OCI-LY1 (cell line): ENCODE measurements around the gene PTPRM.

Experiments
- H2AFZ ChIP-seq: fragments of 200-600 bp; sonication (generic), shearing (Covaris generic); 2 replicates; pipeline ENCODE4 v1.6.0; 2014; ENCODE audit warnings: antibody characterized with exemption, mild to moderate bottlenecking, low read length
- H3F3A ChIP-seq: fragments of 200-600 bp; sonication (generic), shearing (Covaris generic); 2 replicates; pipeline ENCODE4 v1.6.0; 2014; ENCODE audit warnings: mild to moderate bottlenecking, antibody characterized with exemption, low read length, moderate library complexity; ENCODE audit not compliant: insufficient read depth
- H3K27ac ChIP-seq: fragments of 200-600 bp; sonication (generic); 2 replicates; pipeline ENCODE4 v1.5.1; 2014; ENCODE audit warnings: low read length, mixed run types, mild to moderate bottlenecking, low read depth; ENCODE audit not compliant: poor library complexity, severe bottlenecking
- H3K27me3 ChIP-seq: fragments of 200-600 bp; sonication (generic); 2 replicates; pipeline ENCODE4 v1.6.0; 2014; ENCODE audit warnings: antibody characterized with exemption, mild to moderate bottlenecking, low read length, moderate library complexity; ENCODE audit not compliant: insufficient read depth
- H3K36me3 ChIP-seq: fragments of 200-600 bp; sonication (generic); 2 replicates; pipeline ENCODE4 v1.6.1; 2014; ENCODE audit warnings: mild to moderate bottlenecking, antibody characterized with exemption, low read length, moderate library complexity, mixed read lengths; ENCODE audit not compliant: insufficient read depth
- H3K4me1 ChIP-seq: fragments of 200-600 bp; sonication (generic); 2 replicates; pipeline ENCODE4 v1.5.1; 2014; ENCODE audit warnings: mild to moderate bottlenecking, low read length, moderate library complexity; ENCODE audit not compliant: insufficient read depth, severe bottlenecking
- H3K4me2 ChIP-seq: fragments of 200-600 bp; sonication (generic), shearing (Covaris generic); 2 replicates; pipeline ENCODE4 v1.6.1; 2014; ENCODE audit warnings: low read length
- H3K4me3 ChIP-seq: fragments of 200-600 bp; sonication (generic); 2 replicates; pipeline ENCODE4 v1.5.1; 2014; ENCODE audit warnings: low read length, low read depth, mild to moderate bottlenecking, mixed read lengths; ENCODE audit not compliant: poor library complexity, severe bottlenecking
- H3K79me2 ChIP-seq: fragments of 200-600 bp; shearing (Covaris generic); 2 replicates; pipeline ENCODE4 v1.6.1; 2016; ENCODE audit warnings: mixed run types, low read length, mixed read lengths; ENCODE audit not compliant: insufficient read depth
- H3K9ac ChIP-seq: fragments of 200-600 bp; sonication (generic), shearing (Covaris generic); 2 replicates; pipeline ENCODE4 v1.6.1; 2014; ENCODE audit warnings: mild to moderate bottlenecking, low read length, mixed read lengths
- H3K9me2 ChIP-seq: fragments of 200-600 bp; sonication (generic), shearing (Covaris generic); 2 replicates; pipeline ENCODE4 v1.6.1; 2014; ENCODE audit warnings: low read depth, mild to moderate bottlenecking, low read length, mixed read lengths
- H3K9me3 ChIP-seq: fragments of 200-600 bp; shearing (Covaris generic); 2 replicates; pipeline ENCODE4 v1.6.1; 2014; ENCODE audit warnings: low read length, mixed read lengths
- H4K20me1 ChIP-seq: fragments of 200-600 bp; sonication (generic), shearing (Covaris generic); 2 replicates; pipeline ENCODE4 v1.6.0; 2016; ENCODE audit warnings: mild to moderate bottlenecking, low read length; ENCODE audit not compliant: insufficient read depth
- CTCF ChIP-seq: fragments of 200-600 bp; sonication (generic), shearing (Covaris generic); IDR thresholded peaks from 2 replicates; pipeline ENCODE4 v1.5.1; 2017; ENCODE audit warnings: mild to moderate bottlenecking, antibody characterized with exemption, low read length, moderate library complexity, mixed read lengths
- EZH2 ChIP-seq: fragments of 200-600 bp; sonication (generic), shearing (Covaris generic); IDR thresholded peaks from 2 replicates; pipeline ENCODE4 v1.8.0; 2017; ENCODE audit warnings: borderline replicate concordance, mixed run types, mild to moderate bottlenecking, antibody characterized with exemption, low read length, moderate library complexity, mixed read lengths

The PTPRM gene

DNA sequence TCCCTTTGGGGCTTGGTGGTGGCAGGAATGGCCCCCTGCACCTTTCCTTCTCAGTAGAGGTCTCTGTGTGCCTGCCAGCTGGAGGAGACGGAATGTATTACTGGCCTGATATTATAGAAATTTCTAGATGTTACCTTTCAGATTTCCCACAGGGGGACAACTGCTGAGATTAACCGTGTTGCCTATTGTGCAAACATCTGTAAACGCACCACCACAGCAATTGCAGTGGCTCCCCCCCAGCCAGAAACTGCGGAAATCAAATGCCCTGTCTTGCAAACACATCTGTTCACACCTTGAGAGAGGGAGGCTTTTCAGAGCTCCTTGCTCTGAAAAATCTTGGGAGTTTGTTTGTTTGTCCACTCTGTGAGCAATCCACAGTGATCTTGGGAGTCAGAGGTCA lies 772.1 kb downstream of the PTPRM start:
- no peaks in the 10 kb centered on the region for H3K79me2 ChIP-seq
- 0 out of 2 replicates have a peak, but pooled peaks cover 4% of the 10 kb centered on the region for H3K27me3 ChIP-seq
- H3K9me2 ChIP-seq: no peaks in the 10 kb centered on the region
- no peak overlapping the region for H3K27ac ChIP-seq
- H3K4me3 ChIP-seq: no peak overlapping the region
- H2AFZ ChIP-seq: no peak overlapping the region
- H4K20me1 ChIP-seq: no peaks in the 10 kb centered on the region
- no peaks in the 10 kb centered on the region for H3F3A ChIP-seq
- H3K36me3 ChIP-seq: no peaks in the 10 kb centered on the region
- no peak for TF ChIP-seq CTCF
- TF ChIP-seq EZH2: no peak
- H3K4me2 ChIP-seq: no peak overlapping the region
- H3K4me1 ChIP-seq: no peaks in the 10 kb centered on the region
- no peak overlapping the region for H3K9ac ChIP-seq
- no peaks in the 10 kb centered on the region for H3K9me3 ChIP-seq

GRCh38 chr18:8339952-8340351 lies 772.8 kb downstream of the PTPRM start:
- Histone ChIP-seq H3F3A (no peaks in the 10 kb centered on the region), H3K79me2 (no peaks in the 10 kb centered on the region), H3K27me3 (0 out of 2 replicates have a peak, but pooled peaks cover 4% of the 10 kb centered on the region), H3K36me3 (no peaks in the 10 kb centered on the region), H3K9me2 (no peaks in the 10 kb centered on the region), H3K4me1 (no peaks in the 10 kb centered on the region), H3K9ac (no peak overlapping the region), H3K9me3 (no peaks in the 10 kb centered on the region), H3K4me2 (no peak overlapping the region), H4K20me1 (no peaks in the 10 kb centered on the region), H3K27ac (no peak overlapping the region), H2AFZ (no peak overlapping the region), H3K4me3 (no peak overlapping the region)
- TF ChIP-seq EZH2: no peak
- no peak for TF ChIP-seq CTCF

- Histone ChIP-seq H2AFZ (no peak overlapping the region), H3K27ac (no peak overlapping the region), H3K4me3 (no peak overlapping the region), H4K20me1 (no peaks in the 10 kb centered on the region), H3K9me2 (no peaks in the 10 kb centered on the region), H3K79me2 (no peaks in the 10 kb centered on the region), H3K9me3 (no peaks in the 10 kb centered on the region), H3K4me2 (no peak overlapping the region), H3K9ac (no peak overlapping the region), H3F3A (no peaks in the 10 kb centered on the region), H3K4me1 (no peaks in the 10 kb centered on the region), H3K36me3 (no peaks in the 10 kb centered on the region), H3K27me3 (no peaks in the 10 kb centered on the region)
- TF ChIP-seq EZH2: no peak
Measured at GRCh38 chr18:8341481-8342230, 774.5 kb downstream of the PTPRM start.
